Measurements from ENCODE around the gene NOL9.

NOL9 gene

DNA sequence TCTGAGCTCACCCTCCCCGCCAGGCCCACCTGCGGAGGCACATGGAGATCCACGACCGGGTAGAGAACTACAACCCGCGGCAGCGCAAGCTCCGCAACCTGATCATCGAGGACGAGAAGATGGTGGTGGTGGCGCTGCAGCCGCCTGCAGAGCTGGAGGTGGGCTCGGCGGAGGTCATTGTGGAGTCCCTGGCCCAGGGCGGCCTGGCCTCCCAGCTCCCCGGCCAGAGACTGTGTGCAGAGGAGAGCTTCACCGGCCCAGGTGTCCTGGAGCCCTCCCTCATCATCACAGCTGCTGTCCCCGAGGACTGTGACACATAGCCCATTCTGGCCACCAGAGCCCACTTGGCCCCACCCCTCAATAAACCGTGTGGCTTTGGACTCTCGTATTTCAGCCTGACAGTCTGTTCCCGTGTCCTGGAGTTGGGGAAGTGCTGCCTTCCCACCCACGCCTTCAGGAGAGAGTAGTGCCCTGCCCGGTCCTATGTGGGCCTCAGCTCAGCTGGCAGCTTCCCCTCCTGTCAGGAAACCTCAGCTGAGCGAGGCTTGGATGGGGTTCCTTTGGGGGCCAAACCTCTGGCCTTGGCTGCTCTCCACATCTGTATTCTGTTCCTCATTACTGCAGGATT is 34.7 kb upstream of the NOL9 start:
- no peak for DNase-seq

DNA sequence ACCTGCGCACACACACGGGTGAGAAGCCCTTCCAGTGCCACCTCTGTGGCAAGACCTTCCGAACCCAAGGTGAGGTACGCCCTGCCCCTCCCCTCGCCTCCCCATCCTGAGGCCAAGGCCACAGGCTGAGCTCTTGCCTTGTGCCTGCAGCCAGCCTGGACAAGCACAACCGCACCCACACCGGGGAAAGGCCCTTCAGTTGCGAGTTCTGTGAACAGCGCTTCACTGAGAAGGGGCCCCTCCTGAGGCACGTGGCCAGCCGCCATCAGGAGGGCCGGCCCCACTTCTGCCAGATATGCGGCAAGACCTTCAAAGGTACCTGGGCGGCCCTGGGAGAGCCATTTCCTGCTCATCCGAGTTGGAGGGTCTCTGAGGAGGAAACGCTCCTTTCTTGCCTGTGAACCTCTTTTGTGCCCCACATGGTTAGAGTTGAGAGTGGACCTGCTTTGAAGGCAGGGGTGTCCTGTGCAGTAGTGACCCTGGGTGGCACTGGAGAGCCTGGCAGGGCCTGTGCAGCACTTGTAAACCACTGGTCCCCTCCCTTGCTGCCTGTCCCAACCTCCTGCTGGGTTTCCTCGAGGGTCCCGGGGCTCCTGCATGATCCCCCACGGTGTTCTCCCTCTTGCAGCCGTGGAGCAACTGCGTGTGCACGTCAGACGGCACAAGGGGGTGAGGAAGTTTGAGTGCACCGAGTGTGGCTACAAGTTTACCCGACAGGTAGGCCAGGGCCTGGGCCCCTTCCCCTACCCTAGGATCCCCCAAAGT is 34.0 kb upstream of the NOL9 start:
- DNase-seq, result no peak

DNA sequence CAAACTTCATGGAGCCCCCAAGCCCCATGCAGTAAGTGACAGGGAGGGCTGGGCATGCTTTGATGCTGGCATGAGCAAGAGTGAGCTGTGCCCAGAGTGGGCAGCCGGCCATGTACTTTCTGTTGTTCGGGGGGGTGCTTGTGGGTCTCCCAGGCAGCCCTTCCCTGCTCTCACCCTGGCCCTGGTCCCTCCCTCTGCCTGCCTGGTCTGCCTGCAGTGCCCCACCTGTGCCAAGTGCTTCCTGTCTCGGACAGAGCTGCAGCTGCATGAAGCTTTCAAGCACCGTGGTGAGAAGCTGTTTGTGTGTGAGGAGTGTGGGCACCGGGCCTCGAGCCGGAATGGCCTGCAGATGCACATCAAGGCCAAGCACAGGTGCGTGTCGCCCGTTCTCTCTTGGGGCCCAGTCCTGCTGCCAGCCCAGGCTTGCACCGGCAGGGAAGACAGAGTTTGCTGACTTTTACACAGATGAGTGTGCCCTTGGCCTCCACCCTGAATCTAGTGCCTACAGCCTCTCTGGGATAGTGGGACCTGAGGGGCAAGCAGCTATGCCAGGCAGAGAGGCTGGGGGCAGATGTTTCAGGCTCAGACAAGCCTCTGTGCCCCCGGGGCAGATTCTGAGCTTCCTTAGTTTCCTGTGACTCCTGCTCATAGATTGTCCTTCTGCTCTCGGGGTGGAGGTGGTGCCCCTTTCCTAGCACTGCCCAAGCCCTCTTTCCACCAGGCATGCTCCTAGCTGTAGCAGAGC is 33.1 kb upstream of the NOL9 start:
- no peak for DNase-seq

DNA sequence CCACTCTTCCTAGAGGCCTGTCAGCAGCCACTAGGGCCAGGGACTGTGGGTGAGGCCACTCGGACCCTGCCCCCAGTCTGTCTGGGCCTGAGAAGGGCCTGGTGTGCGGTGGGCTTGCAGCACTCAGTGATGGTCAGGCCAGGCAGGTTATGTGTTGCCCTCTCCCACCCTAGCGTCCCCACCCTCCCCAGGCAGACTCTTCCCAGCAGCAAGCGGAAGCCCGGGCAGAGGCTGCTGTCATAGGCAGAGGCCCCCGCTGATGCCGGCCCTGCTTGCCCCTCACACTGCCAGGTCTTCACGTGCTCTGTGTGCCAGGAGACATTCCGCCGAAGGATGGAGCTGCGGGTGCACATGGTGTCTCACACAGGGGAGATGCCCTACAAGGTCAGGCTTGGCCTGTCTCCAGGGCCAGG is 32.1 kb upstream of the NOL9 start:
- no peak for DNase-seq

DNA sequence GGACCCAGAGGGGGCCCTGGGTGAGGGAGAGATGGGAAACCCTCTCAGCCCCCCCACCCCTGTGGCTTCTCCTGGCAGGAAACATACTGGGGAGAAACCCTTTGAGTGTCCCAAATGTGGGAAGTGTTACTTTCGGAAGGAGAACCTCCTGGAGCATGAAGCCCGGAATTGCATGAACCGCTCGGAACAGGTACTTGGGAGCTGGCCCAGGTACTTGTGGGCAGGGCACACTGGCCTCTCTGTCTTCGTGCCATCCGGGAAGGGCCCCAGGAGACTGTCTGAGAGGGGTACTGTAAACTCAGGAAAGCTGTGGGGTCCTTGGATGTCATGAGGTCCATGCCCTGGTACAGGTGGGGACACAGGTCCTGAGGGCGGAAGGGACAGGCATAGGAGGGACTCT is 31.5 kb upstream of the NOL9 start:
- DNase-seq, result no peak

DNA sequence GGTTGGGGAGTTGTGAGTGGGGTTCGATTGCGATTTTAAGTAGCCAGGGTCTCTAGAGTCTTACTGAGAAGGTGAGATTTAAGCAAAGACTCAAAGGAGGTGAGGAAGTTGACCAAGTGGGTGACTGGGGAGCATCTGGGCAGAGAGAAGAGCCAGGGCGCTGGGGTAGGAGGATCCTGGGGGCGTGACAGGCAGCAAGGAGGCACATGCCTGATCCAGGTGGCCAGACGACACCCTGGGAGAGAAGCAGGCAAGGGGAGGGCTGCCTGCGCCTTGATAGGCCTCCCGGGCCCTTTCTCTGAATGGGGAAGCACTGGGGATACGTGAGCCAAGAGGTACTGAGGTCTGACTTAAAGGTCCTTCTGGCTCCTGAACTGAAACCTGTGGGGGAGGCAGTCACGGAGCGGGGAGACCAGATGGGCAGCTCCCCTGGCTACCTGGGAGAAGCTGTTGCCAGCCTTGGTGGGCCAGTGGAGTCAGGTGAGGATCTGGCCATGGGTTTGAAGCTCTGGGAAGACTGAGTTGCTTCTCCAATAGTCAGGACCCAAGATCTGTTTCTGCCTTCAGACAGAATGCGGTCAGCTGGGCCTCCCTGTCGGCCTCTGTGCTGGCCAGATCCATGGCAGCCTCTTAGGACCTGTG is 30.9 kb upstream of the NOL9 start:
- no peak for DNase-seq

DNA sequence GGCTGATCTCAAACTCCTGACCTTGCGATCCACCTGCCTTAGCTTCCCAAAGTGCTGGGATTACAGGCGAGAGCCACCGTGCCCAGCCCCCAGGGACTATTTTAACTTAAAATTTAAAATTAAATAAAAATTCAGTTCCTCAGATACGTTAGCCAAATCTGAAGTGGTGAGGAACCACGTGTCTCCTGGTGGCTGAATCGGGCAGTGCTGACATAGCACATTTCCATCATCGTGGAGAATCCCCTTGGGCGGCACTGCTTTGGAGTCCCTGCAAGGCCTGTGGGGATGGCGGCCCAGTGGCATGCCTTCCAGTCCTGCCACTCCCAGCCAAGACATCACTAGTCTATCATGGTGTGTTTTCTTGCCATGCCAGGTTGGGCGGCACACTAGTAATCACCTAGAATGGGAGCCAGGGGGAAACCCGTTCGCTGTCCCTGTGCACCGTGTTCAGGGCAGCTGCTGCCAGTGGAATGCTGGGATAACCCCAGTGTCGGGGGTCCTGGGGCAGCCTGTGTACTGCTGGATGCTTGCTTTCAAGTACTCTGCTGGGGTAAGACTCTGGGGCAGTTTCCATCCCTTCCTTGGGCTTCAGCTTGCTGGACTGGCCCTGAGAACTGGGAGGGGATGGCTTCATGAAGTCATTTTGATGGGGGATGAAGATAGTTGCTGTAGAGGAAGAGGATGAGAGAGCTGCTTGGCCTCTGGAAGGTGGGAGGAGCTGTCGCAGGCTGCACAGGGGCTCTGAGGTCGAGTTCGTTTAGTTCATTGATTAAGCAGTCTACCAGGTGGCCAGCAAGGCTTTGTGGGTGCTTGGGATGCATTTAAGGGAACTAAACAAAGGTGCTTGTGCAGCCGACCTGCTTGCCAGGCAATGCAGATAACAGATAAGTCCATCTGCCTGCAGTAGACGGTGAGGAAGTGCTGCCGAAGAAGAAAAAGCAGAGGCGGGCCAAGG is 30.1 kb upstream of the NOL9 start:
- no peak for DNase-seq

DNA sequence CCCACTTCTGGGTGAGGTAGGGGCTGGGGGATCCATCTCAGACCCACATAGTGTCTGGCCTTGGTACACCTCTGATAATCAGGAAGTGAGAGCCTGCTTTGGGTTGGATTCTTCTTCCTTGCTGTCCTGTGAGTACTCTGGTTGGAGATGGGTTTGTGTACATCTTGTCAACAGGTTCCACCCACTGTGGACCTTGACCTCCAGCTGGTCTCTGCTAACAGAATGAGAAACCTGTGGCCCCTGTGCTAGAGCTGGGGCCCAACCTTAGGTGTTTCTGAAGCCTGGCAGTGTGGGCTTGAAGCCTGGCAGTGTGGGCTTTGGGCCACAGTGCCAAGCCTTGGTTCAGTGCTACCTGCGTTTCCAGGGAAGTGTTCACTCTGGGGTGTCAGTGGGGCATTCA is 28.1 kb upstream of the NOL9 start:
- no peak for DNase-seq

DNA sequence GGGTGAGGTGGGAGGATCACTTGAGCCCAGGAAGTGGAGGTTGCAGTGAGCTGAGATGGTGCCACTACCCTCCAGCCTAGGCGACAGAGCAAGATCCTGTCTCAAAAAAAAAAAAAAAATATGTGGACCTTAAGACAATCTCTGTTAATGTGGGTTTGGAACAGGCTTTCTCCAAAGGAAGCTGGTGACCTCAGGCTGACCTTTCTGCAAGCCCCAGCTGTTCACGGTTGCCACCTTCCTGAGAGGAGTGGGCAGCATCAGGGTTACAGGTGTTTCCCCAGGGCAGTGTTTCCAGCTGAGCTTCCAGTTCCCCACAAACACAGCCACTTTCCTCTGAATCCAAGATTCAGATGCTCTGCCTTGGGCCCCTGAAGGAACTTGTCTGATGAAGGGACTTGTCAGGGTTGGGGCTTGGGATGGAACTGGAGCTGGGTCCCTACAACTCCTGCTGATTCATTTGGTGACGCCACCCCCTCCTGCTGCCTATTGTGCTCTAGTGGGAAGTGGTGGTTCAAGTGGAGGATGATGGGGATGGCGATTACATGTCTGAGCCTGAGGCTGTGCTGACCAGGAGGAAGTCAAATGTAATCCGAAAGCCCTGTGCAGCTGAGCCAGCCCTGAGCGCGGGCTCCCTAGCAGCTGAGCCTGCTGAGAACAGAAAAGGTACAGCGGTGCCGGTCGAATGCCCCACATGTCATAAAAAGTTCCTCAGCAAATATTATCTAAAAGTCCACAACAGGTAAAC is 27.4 kb upstream of the NOL9 start:
- DNase-seq, result no peak

DNA sequence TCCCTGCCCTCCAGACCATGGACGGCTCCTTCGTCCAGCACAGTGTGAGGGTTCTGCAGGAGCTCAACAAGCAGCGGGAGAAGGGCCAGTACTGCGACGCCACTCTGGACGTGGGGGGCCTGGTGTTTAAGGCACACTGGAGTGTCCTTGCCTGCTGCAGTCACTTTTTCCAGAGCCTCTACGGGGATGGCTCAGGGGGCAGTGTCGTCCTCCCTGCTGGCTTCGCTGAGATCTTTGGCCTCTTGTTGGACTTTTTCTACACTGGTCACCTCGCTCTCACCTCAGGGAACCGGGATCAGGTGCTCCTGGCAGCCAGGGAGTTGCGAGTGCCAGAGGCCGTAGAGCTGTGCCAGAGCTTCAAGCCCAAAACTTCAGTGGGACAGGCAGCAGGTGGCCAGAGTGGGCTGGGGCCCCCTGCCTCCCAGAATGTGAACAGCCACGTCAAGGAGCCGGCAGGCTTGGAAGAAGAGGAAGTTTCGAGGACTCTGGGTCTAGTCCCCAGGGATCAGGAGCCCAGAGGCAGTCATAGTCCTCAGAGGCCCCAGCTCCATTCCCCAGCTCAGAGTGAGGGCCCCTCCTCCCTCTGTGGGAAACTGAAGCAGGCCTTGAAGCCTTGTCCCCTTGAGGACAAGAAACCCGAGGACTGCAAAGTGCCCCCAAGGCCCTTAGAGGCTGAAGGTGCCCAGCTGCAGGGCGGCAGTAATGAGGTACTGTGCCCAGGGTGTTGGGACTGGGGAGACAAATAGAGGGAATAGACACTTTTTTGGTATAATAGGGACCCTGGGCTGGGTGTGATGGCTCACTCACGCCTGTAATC is 26.5 kb upstream of the NOL9 start:
- no peak for DNase-seq

DNA sequence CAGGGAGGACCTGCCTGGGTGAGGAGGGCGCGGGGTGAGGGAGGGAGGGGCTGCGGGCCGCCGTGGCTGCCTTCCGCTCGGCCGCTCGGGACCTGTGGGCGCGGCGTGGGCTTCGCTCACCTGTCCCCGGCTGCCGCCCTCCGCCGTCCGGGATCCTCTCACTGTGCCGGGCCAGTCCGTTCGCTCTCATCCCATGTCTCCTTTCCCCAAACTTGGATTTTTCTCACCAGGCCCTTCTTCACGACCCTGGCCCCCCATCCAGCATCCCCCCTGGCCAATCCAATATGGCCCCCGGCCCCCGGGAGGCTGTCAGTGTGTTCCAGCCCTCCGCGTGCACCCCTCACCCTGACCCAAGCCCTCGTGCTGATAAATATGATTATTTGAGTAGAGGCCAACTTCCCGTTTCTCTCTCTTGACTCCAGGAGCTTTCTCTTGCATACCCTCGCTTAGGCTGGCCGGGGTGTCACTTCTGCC is 25.8 kb upstream of the NOL9 start:
- no peak for DNase-seq

DNA sequence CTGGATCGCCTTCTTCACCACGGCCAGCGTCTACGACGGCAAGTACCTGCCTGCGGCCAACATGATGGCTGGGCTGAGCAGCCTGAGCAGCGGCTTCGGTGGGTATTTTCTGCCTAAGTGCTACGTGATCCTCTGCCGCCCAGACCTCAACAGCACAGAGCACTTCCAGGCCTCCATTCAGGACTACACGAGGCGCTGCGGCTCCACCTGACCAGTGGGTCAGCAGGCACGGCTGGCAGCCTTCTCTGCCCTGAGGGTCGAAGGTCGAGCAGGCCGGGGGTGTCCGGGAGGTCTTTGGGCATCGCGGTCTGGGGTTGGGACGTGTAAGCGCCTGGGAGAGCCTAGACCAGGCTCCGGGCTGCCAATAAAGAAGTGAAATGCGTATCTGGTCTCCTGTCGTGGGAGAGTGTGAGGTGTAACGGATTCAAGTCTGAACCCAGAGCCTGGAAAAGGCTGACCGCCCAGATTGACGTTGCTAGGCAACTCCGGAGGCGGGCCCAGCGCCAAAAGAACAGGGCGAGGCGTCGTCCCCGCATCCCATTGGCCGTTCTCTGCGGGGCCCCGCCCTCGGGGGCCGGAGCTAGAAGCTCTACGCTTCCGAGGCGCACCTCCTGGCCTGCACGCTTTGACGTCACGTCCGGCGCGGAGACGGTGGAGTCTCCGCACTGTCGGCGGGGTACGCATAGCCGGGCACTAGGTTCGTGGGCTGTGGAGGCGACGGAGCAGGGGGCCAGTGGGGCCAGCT is 25.2 kb upstream of the NOL9 start, which contains the start of gene ZBTB48:
ZBTB48 (plus strand) TSS at position 621 of the 745 bp plus-strand sequence. CDS start 616 bp downstream, outside the sequence.
- DNase-seq, result peak; percentile 99

DNA sequence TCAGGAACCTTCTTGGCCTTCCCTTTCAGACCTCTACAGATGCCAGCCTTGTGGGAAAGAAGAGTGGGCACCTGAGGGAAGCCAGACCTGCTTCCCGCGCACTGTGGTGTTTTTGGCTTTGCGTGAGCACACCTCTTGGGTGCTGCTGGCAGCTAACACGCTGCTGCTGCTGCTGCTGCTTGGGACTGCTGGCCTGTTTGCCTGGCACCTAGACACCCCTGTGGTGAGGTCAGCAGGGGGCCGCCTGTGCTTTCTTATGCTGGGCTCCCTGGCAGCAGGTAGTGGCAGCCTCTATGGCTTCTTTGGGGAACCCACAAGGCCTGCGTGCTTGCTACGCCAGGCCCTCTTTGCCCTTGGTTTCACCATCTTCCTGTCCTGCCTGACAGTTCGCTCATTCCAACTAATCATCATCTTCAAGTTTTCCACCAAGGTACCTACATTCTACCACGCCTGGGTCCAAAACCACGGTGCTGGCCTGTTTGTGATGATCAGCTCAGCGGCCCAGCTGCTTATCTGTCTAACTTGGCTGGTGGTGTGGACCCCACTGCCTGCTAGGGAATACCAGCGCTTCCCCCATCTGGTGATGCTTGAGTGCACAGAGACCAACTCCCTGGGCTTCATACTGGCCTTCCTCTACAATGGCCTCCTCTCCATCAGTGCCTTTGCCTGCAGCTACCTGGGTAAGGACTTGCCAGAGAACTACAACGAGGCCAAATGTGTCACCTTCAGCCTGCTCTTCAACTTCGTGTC is 24.5 kb upstream of the NOL9 start:
- DNase-seq, result no peak

DNA sequence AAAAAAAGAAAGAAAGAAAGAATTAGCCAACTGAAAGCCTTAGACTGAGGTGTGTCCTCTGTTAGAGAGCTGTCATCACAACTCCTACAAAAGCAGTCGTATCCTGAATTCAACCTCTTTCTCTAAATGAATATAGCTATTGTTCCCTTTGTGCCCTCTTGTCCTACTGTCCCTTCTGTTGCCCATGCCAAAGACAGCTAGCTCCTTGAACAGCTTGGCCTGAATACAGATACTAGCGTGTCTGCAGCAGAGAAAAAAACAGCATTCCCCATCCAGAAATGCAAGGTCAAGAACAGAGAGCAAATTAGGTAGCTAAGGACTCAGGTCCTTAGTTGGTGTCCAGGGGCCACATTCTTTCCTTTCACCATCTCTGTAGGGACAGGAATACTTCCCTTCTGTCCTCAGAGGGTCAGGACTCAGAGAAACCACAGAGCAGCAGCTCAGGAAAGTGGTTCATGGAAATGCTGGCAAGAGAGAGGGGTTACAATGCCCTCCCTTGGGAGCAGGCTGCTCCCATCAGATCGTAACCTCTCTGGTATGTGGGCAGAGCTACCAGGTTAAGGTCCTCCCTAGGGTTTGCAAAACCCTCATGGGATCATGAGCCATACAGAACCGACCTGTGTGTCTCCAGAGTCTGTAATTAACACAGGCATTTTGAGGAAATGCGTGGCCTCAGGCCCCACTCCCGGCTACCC is 23.7 kb upstream of the NOL9 start:
- DNase-seq, result no peak

DNA sequence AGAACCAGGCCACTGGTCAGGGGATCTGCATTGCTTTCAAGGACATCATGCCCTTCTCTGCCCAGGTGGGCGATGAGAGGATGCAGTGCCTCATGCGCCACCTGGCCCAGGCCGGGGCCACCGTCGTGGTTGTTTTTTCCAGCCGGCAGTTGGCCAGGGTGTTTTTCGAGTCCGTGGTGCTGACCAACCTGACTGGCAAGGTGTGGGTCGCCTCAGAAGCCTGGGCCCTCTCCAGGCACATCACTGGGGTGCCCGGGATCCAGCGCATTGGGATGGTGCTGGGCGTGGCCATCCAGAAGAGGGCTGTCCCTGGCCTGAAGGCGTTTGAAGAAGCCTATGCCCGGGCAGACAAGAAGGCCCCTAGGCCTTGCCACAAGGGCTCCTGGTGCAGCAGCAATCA is 20.5 kb upstream of the NOL9 start:
- no peak for DNase-seq

DNA sequence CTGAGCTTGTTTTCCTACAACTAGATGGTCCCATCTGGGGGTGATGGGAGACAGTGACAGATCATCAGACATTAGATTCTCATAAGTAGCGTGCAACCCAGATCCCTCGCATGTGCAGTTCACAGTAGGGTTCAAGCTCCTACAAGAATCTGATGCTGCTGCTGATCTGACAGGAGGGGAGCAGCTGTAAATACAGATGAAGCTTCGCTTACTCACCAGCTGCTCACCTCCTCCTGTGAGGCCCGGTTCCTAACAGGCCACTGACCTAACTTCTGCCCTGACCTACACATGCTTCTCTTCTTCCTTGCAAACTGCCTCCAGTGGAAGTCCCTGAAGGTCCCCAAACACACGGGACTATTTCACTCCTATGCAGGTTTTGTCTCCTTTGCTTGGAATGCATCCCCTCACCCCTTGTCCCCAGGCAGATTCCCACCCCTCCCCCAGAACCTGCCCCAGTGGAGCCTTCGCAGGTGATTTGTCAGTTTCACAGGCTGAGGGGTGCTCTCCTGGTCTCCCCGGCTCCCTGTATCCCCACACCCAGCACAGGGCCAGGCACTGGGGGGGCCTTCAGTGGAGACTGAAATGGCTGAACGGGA is 19.8 kb upstream of the NOL9 start:
- no peak for DNase-seq

DNA sequence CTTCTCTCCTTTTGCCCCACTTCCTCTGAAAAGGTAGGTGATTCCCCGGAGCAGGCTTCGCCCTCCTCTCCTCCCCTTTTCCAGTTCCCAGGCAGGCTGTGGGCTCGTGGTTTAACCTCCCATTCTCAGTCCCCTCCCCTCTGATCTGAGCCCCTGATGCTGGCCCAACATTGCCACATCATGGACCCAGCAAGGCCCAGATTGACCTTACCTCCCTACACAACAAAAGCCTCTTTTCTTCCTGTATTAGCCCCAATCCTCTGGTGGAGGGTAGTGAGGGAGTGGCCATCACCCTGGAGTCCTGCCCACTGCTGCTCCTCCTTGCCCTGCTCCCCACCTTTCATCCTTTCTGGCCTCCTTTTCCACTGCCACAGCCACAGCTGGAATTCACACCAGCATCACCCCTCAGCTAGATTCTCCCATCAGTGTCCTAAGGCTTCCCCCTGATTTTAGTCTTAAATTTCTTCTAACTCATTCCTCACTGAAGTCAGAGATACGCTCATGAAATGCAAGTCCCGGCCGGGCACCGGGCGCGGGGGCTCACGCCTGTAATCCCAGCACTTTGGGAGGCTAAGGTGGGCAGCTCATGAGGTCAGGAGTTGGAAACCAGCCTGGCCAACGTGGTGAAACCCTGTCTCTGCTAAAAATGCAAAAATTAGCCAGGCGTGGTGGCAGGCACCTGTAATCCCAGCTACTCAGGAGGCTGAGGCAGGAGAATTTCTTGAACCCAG is 18.5 kb upstream of the NOL9 start:
- no peak for DNase-seq
